Choroid plexus epithelial cell (primary cell): Measurements from ENCODE around the gene TNS2.

Experiments used
- DNase-seq: peaks from one replicate; pipeline ENCODE4 v3.0.0-alpha.2; 2010; ENCODE audit warnings: low read depth
- H3K4me3 ChIP-seq: 2 replicates; pipeline ENCODE4 v1.5.1; 2011; ENCODE audit warnings: low read depth, mild to moderate bottlenecking, control low read depth, low read length, moderate library complexity
- CTCF ChIP-seq: conservative IDR thresholded peaks from 2 replicates; pipeline ENCODE4 v1.5.1; 2011; ENCODE audit warnings: low read depth, mild to moderate bottlenecking, control low read depth, inconsistent platforms, low read length, moderate library complexity

Gene TNS2

GRCh38 chr12:53049571-53050318 lies at the start of gene TNS2:
Gene TNS2, plus strand, starts transcription at chr12:53050065. Its CDS starts 121 bp downstream, at chr12:53050186.
- H3K4me3 ChIP-seq: peak within 1 kb of the TSS; percentile 70
- no peak for TF ChIP-seq CTCF
- peak; percentile 62 for DNase-seq

GRCh38 chr12:53004178-53004577 lies 45.7 kb upstream of the TNS2 start:
- TF ChIP-seq CTCF: no peak
- H3K4me3 ChIP-seq: no peak overlapping the region
- peak; percentile 54 for DNase-seq

- peak; percentile 63 for DNase-seq
- no peak for TF ChIP-seq CTCF
- no peak overlapping the region for H3K4me3 ChIP-seq
Measured at GRCh38 chr12:53004582-53004981, 45.3 kb upstream of the TNS2 start.

GRCh38 chr12:53005215-53005985 lies 44.5 kb upstream of the TNS2 start:
- no peak for DNase-seq
- peak overlapping the region; percentile 100 for H3K4me3 ChIP-seq
- no peak for TF ChIP-seq CTCF

- peak within 1 kb of the TSS; percentile 100 for H3K4me3 ChIP-seq
- TF ChIP-seq CTCF: no peak
- DNase-seq: peak; percentile 100
Measured at GRCh38 chr12:53005986-53006809, 43.7 kb upstream of the TNS2 start, which contains the start of gene EIF4B. Gene EIF4B, plus strand, starts transcription at chr12:53006456. Its CDS starts 28 bp downstream, at chr12:53006484.

GRCh38 chr12:53006810-53007309 lies 43.0 kb upstream of the TNS2 start:
- H3K4me3 ChIP-seq: peak overlapping the region; percentile 100
- DNase-seq: peak; percentile 76
- TF ChIP-seq CTCF: no peak
